ENCODE data around the gene PTPRC. TPM values are rescaled to one million over a fixed set of nuclear protein-coding genes. Genes with fewer than 3 reads are reported as not detected.

The PTPRC gene
- total RNA-seq, 1 donor from 2014 or later = not detected

DNA sequence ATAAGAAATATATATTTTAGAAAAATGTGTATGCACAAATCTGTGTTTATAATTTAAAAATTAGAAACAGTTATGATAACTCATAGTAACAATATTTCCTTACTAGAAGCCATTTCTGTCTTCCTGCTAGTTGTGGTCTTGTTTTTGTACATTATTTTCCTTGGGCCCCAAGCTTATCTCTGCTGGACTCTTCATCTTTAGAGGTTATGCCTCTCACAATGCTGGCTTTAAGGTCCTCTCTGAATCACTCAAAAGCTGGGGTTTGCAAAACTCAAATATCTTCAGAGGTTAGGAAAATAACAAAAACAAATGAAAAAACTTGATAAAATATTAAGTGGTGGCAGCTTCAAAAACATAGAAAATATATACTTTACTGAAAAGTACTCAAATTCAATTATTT, 133.8 kb downstream of the PTPRC start:
- no peaks in the 10 kb centered on the region for H3K9me3 Mint-ChIP-seq
- no peaks in the 10 kb centered on the region for H3K36me3 Mint-ChIP-seq (ENCODE audit: low read depth)
- no peaks in the 10 kb centered on the region for H3K27me3 Mint-ChIP-seq (ENCODE audit: low read depth)
- H3K4me1 Mint-ChIP-seq = no peaks in the 10 kb centered on the region
- DNase-seq (ENCODE audit: low read depth, low spot score) = no peak
- no peak overlapping the region for H3K27ac Mint-ChIP-seq (ENCODE audit: unreplicated experiment)
- H3K4me3 Mint-ChIP-seq = no peak overlapping the region
- TF ChIP-seq CTCF (conservative IDR thresholded peaks at IDR 0.05) = no peak

- H3K9me3 Mint-ChIP-seq = no peaks in the 10 kb centered on the region
- H3K27me3 Mint-ChIP-seq (ENCODE audit: low read depth) = no peaks in the 10 kb centered on the region
- TF ChIP-seq CTCF (conservative IDR thresholded peaks at IDR 0.05) = no peak
- no peak overlapping the region for H3K4me3 Mint-ChIP-seq
- H3K27ac Mint-ChIP-seq (ENCODE audit: unreplicated experiment) = no peak overlapping the region
- no peak for DNase-seq (ENCODE audit: low read depth, low spot score)
- no peaks in the 10 kb centered on the region for H3K36me3 Mint-ChIP-seq (ENCODE audit: low read depth)
- no peaks in the 10 kb centered on the region for H3K4me1 Mint-ChIP-seq
Measured at GRCh38 chr1:198773030-198773429, 134.2 kb downstream of the PTPRC start.

GRCh38 chr1:198773523-198773922, 134.7 kb downstream of the PTPRC start:
- Mint-ChIP-seq H3K27me3 (ENCODE audit: low read depth) (no peaks in the 10 kb centered on the region), H3K27ac (ENCODE audit: unreplicated experiment) (no peak overlapping the region), H3K4me3 (no peak overlapping the region), H3K36me3 (ENCODE audit: low read depth) (no peaks in the 10 kb centered on the region), H3K9me3 (no peaks in the 10 kb centered on the region), H3K4me1 (no peaks in the 10 kb centered on the region)
- DNase-seq (ENCODE audit: low read depth, low spot score) = no peak
- TF ChIP-seq CTCF (conservative IDR thresholded peaks at IDR 0.05) = no peak

GRCh38 chr1:198774421-198774820, 135.6 kb downstream of the PTPRC start:
- Mint-ChIP-seq H3K4me1 (no peaks in the 10 kb centered on the region), H3K27ac (ENCODE audit: unreplicated experiment) (no peak overlapping the region), H3K4me3 (no peak overlapping the region)

GRCh38 chr1:198775606-198776005, 136.8 kb downstream of the PTPRC start:
- no peak overlapping the region for H3K27ac Mint-ChIP-seq (ENCODE audit: unreplicated experiment)

More at GRCh38 chr1:198774421-198774820, 135.6 kb downstream of the PTPRC start:
- H3K27me3 Mint-ChIP-seq (ENCODE audit: low read depth) = no peaks in the 10 kb centered on the region
- DNase-seq (ENCODE audit: low read depth, low spot score) = no peak
- H3K36me3 Mint-ChIP-seq (ENCODE audit: low read depth) = no peaks in the 10 kb centered on the region
- no peaks in the 10 kb centered on the region for H3K9me3 Mint-ChIP-seq
- no peak for TF ChIP-seq CTCF (conservative IDR thresholded peaks at IDR 0.05)

More at GRCh38 chr1:198775606-198776005, 136.8 kb downstream of the PTPRC start:
- no peaks in the 10 kb centered on the region for H3K27me3 Mint-ChIP-seq (ENCODE audit: low read depth)
- no peaks in the 10 kb centered on the region for H3K36me3 Mint-ChIP-seq (ENCODE audit: low read depth)
- H3K9me3 Mint-ChIP-seq = no peaks in the 10 kb centered on the region
- no peak for TF ChIP-seq CTCF (conservative IDR thresholded peaks at IDR 0.05)
- no peak for DNase-seq (ENCODE audit: low read depth, low spot score)
- no peaks in the 10 kb centered on the region for H3K4me1 Mint-ChIP-seq
- H3K4me3 Mint-ChIP-seq = no peak overlapping the region
